Measurements from ENCODE around the gene TRIM32.

Gene TRIM32

GRCh38 chr9:116721411-116721810 lies 34.3 kb downstream of the TRIM32 start:
- ATAC-seq: no peak
- TF ChIP-seq ESRRG (CRISPR knock-in tag; IDR thresholded peaks at IDR 0.05) (no peak), CREB5 (CRISPR knock-in tag; IDR thresholded peaks at IDR 0.05; ENCODE audit: low read depth) (no peak), PPARA (CRISPR knock-in tag; IDR thresholded peaks at IDR 0.05; ENCODE audit: borderline replicate concordance) (no peak), ZFP3 (CRISPR knock-in tag; IDR thresholded peaks at IDR 0.05) (no peak), ZFP30 (CRISPR knock-in tag; IDR thresholded peaks at IDR 0.05) (no peak), ZC3H10 (CRISPR knock-in tag; IDR thresholded peaks at IDR 0.05) (no peak), CSRNP3 (CRISPR knock-in tag; IDR thresholded peaks at IDR 0.05) (no peak), ZNF70 (CRISPR knock-in tag; IDR thresholded peaks at IDR 0.05) (no peak), CSDC2 (CRISPR knock-in tag; IDR thresholded peaks at IDR 0.05) (no peak), OSR1 (CRISPR knock-in tag; IDR thresholded peaks at IDR 0.05) (no peak)

GRCh38 chr9:116721944-116722343 lies 34.8 kb downstream of the TRIM32 start:
- ATAC-seq: no peak
- TF ChIP-seq ISL1 (CRISPR knock-in tag; IDR thresholded peaks at IDR 0.05) (no peak), GLIS3 (CRISPR knock-in tag; IDR thresholded peaks at IDR 0.05) (no peak), TOX (CRISPR knock-in tag; IDR thresholded peaks at IDR 0.05; ENCODE audit: borderline replicate concordance) (no peak), OSR1 (CRISPR knock-in tag; IDR thresholded peaks at IDR 0.05) (no peak), PATZ1 (CRISPR knock-in tag; IDR thresholded peaks at IDR 0.05; ENCODE audit: borderline replicate concordance) (no peak), SNAI2 (CRISPR knock-in tag; IDR thresholded peaks at IDR 0.05) (no peak), ZNF565 (CRISPR knock-in tag; conservative IDR thresholded peaks at IDR 0.05; ENCODE audit: low read depth) (no peak), ESRRG (CRISPR knock-in tag; IDR thresholded peaks at IDR 0.05) (no peak), ZFP3 (CRISPR knock-in tag; IDR thresholded peaks at IDR 0.05) (no peak), POU6F1 (CRISPR knock-in tag; IDR thresholded peaks at IDR 0.05; ENCODE audit: borderline replicate concordance, low read depth) (no peak), CSDC2 (CRISPR knock-in tag; IDR thresholded peaks at IDR 0.05) (no peak), ZC3H10 (CRISPR knock-in tag; IDR thresholded peaks at IDR 0.05) (no peak), TCF4 (CRISPR knock-in tag; IDR thresholded peaks at IDR 0.05; ENCODE audit: borderline replicate concordance) (no peak), CSRNP3 (CRISPR knock-in tag; IDR thresholded peaks at IDR 0.05) (no peak), TSHZ2 (CRISPR knock-in tag; IDR thresholded peaks at IDR 0.05) (no peak), RARB (CRISPR knock-in tag; IDR thresholded peaks at IDR 0.05) (no peak)

GRCh38 chr9:116724123-116724522 lies 37.0 kb downstream of the TRIM32 start:
- TF ChIP-seq ZNF70 (CRISPR knock-in tag; IDR thresholded peaks at IDR 0.05) (no peak), CSRNP3 (CRISPR knock-in tag; IDR thresholded peaks at IDR 0.05) (no peak), OSR1 (CRISPR knock-in tag; IDR thresholded peaks at IDR 0.05) (no peak), RARB (CRISPR knock-in tag; IDR thresholded peaks at IDR 0.05) (no peak), BACH2 (CRISPR knock-in tag; IDR thresholded peaks at IDR 0.05; ENCODE audit: borderline replicate concordance) (no peak), GLIS3 (CRISPR knock-in tag; IDR thresholded peaks at IDR 0.05) (no peak)
- ATAC-seq: no peak

Data from SK-N-SH treated with all-trans-retinoic acid at 6 μM for 48 hours (cell line).